GM21526 (cell line): ENCODE results near the gene NCOA3.
"Not testable (repeated sequence)": the region's sequence is repeated elsewhere in the genome, so short reads cannot be mapped to it uniquely, and the experiment has no call there.

Experiments
- ATAC-seq: cut with Tn5 transposase; IDR thresholded peaks from one replicate; pipeline ENCODE4 v1.9.1; 2021; ENCODE audit warnings: moderate library complexity; ENCODE audit not compliant: unreplicated experiment, low FRiP score

Gene NCOA3

DNA sequence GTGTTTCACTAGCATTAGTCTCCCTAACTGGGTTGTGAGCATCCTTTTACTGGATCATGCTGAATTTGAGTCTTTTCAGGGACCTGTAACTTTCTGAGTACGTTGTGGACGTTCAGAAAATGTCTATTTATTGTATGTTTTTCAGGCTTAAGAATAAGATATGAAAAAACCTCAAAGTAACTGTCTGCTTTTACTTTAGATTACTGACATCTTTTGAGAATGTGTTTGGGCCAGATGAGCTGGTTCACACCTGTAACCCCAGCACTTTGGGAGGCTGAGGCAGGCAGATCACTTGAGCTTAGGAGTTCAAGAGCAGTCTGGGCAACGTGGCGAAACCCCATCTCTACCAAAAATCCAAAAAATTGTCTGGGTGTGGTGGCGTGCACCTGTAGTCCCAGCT lies 32.7 kb downstream of the NCOA3 start:
- ATAC-seq: no peak

- ATAC-seq: no peak
These were observed 33.4 kb downstream of the NCOA3 start for GRCh38 chr20:47535088-47535487.

DNA sequence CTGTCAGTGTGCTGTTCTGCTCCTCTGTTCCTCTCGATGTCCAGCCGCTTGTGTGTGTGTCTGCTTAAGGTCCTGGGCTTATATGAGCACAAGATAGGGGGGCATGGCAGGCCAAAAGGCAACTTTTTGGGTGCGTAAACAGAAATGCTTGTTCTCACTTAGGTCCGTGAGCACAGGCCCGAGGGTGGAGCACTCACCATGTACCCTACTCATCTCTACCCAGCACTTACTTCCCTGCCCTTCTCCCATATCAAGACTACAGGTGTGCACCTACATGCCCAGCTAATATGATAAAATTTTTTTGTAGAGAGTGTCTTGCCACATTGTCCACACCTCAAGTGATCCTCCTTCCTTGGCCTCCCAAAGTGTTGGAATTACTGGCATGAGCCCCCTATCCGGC lies 34.3 kb downstream of the NCOA3 start:
- ATAC-seq: no peak

- no peak for ATAC-seq
These were observed 39.0 kb downstream of the NCOA3 start for GRCh38 chr20:47540443-47541354.

- no peak for ATAC-seq
These were observed 39.8 kb downstream of the NCOA3 start for GRCh38 chr20:47541355-47541922.

GRCh38 chr20:47543006-47543431 lies 41.3 kb downstream of the NCOA3 start:
- ATAC-seq: no peak

- no peak for ATAC-seq
These were observed 42.6 kb downstream of the NCOA3 start for GRCh38 chr20:47544240-47544639.

DNA sequence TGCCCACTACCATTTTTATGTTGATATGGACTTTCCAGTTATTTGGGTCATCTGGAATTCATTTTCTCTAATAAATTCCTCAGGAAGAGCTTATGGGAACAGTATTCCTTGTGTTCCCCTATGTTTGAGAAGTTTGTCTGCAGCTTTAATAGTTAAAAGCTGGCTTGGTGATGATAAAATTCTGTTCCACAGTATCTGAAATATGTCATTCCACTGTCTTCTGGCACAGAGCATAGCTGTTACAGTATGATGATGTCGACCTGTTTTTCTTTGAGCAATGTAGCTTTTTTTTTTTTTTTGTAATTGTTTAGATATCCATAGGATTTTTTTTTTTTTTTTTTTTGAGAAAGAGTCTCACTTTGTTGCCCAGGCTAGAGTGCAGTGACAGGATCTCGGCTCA lies 43.2 kb downstream of the NCOA3 start:
- ATAC-seq: no peak

DNA sequence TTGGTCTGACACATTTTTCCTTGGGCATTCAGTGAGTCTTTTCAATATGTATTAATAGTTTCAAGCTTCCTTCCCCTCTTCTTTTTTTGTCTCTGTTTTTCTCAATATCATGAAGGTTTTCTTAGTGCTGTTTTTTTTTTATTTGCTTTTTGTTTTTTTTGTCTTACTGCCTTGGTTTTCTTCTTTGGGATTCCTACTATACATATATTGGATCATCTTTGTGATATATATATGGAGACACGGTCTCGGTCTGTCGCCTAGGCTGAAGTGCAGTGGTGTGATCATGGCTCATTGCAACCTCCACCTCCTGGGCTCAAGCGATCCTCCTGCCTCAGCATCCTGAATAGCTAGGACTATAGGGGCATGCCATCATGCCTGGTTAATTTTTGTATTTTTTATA lies 43.8 kb downstream of the NCOA3 start:
- ATAC-seq: no peak

- no peak for ATAC-seq
These were observed 44.7 kb downstream of the NCOA3 start for GRCh38 chr20:47546184-47547033.

DNA sequence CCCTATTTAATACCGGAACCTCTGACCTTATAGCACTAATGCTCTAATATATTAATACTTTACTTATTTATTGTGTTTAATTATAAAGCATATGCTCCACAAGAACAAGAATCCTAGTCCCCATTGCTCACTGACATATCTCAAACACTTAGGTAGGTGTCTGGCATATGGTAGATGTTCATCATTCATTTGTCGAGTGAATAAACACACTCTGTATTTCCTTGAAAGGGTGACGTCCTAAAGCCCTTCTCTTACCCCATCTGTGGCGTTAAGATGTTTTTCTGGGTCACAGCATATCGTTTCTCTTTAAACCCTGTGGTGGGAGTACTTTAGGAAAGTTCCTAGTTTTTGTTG lies 45.3 kb downstream of the NCOA3 start:
- no peak for ATAC-seq

- ATAC-seq: no peak
These were observed 48.0 kb downstream of the NCOA3 start for GRCh38 chr20:47549671-47550070.

- ATAC-seq: no peak
These were observed 49.5 kb downstream of the NCOA3 start for GRCh38 chr20:47551222-47551621.

GRCh38 chr20:47551841-47552240 lies 50.2 kb downstream of the NCOA3 start:
- ATAC-seq: no peak

GRCh38 chr20:47552996-47553395 lies 51.3 kb downstream of the NCOA3 start:
- ATAC-seq: no peak

- ATAC-seq: not testable (repeated sequence)
These were observed 52.0 kb downstream of the NCOA3 start for GRCh38 chr20:47553594-47554235.

DNA sequence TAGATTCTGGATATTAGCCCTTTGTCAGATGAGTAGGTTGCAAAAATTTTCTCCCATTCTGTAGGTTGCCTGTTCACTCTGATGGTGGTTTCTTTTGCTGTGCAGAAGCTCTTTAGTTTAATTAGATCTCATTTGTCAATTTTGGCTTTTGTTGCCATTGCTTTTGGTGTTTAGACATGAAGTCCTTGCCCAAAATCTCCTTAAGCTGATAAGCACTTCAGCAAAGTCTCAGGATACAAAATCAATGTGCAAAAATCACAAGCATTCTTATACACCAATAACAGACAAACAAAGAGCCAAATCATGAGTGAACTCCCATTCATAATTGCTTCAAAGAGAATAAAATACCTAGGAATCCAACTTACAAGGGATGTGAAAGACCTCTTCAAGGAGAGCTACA lies 52.6 kb downstream of the NCOA3 start:
- ATAC-seq: not testable (repeated sequence)

GRCh38 chr20:47557218-47557617 lies 55.5 kb downstream of the NCOA3 start:
- no peak for ATAC-seq

- ATAC-seq: no peak
These were observed 56.1 kb downstream of the NCOA3 start for GRCh38 chr20:47557791-47558190.

DNA sequence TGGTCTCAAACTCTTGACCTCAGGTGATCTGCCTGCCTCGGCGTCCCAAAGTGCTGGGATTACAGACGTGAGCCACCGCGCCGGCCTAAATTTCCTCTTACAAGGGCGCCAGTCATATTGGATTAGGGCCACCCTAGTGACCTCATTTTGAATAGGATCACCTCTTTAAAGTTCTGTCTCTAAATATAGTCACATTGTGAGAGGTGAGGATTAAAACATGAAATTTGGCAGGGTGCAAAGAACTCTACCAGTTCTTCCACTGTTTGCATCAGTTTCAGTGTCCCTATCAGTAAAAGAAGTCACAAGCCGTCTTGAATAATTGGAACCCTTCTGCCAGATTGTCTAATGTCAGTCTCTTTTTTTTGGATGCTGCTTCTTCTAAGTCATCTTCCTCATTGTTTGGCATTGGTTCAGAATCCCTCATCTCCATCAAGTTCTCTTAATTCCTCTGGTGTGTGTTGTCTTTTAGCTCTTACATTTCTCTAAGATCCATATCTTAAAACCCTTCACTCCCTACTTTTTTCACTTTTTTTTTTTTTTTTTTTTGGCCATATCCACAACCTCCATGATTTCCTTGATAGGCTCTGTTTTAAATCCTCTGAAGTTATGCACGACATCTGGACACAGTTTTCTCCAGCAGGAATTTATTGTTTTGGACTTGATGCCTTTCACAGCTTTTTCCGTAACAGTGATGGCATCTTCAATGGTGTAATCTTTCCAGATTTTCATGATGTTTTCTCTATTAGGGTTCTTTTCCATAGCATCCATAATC lies 56.8 kb downstream of the NCOA3 start:
- ATAC-seq: no peak
